Transverse colon (tissue), 4 donors: Measurements from ENCODE around the gene ODAM. TPM values are rescaled to one million over a fixed set of nuclear protein-coding genes. Genes with fewer than 3 reads are reported as not detected.
A peak's percentile ranks its signal among the peaks of the same experiment; 100 is the strongest.
"Not testable (repeated sequence)": the region's sequence is repeated elsewhere in the genome, so short reads cannot be mapped to it uniquely, and the experiment has no call there.

Experiments used
- DNase-seq: peaks from one replicate; pipeline ENCODE4 v3.0.0-alpha.2; 2019
- H3K27ac ChIP-seq, 4 donors: fragments of 200-600 bp; sonication (generic); 2 replicates each; pipeline ENCODE4 v1.5.1; 2016 to 2018; ENCODE audit warnings: inconsistent platforms in 4 of 4
- H3K27me3 ChIP-seq: fragments of 200-600 bp; sonication (generic); 2 replicates; pipeline ENCODE4 v1.5.1; 2017; ENCODE audit warnings: inconsistent platforms
- H3K36me3 ChIP-seq, 4 donors: fragments of 200-600 bp; sonication (generic); 2 replicates each; pipeline ENCODE4 v1.5.1; 2017 to 2019; ENCODE audit warnings: inconsistent platforms in 4 of 4
- H3K4me1 ChIP-seq, 4 donors: fragments of 200-600 bp; sonication (generic); 2 replicates each; pipeline ENCODE4 v1.5.1; 2017 to 2020; ENCODE audit warnings: inconsistent platforms in 4 of 4
- H3K4me3 ChIP-seq, 4 donors: fragments of 200-600 bp; sonication (generic); 1 replicate in 1 of 4; 2 replicates in 3 of 4; pipeline versions ENCODE4 v1.5.1 to v1.6.1; 2017 to 2019; ENCODE audit warnings: inconsistent platforms in 4 of 4
- H3K9me3 ChIP-seq, 2 donors: fragments of 200-600 bp; sonication (generic); 2 replicates each; pipeline ENCODE4 v1.5.1; 2017 to 2019; ENCODE audit warnings: inconsistent platforms in 2 of 2
- CTCF ChIP-seq, 5 experiments: fragments of 200-600 bp in 3 of 5; fragments of 450-650 bp in 2 of 5; sonication (generic) in 3 of 5; IDR thresholded peaks; 1 replicate in 2 of 5; 2 replicates in 3 of 5; pipeline ENCODE4 v1.5.1; 2016 to 2017; ENCODE audit warnings: antibody characterized with exemption in 5 of 5, inconsistent platforms in 3 of 5, mild to moderate bottlenecking in 2 of 5, moderate library complexity in 1 of 5
- EP300 ChIP-seq: sonication (generic); formaldehyde crosslinking; IDR thresholded peaks from one replicate; pipeline ENCODE4 v1.6.1; 2017; ENCODE audit warnings: antibody characterized with exemption, low read depth
- POLR2A ChIP-seq: fragments of 450-650 bp; IDR thresholded peaks from one replicate; pipeline ENCODE4 v1.6.1; 2016; ENCODE audit warnings: antibody characterized with exemption, mild to moderate bottlenecking, moderate library complexity
- POLR2AphosphoS5 ChIP-seq, 3 donors: sonication (generic); formaldehyde crosslinking; IDR thresholded peaks; one replicate each; pipeline ENCODE4 v1.6.1; 2016; ENCODE audit warnings: antibody characterized with exemption in 3 of 3
- WGBS, 2 donors: methylation state at CpG; one replicate each; pipeline ENCODE4 v1.1.5; 2018; ENCODE audit warnings: low coverage in 1 of 2; 5-methylcytosine and 5-hydroxymethylcytosine counted together
- in situ Hi-C, 4 donors: fragments of 200-750 bp; cut with MboI; loops; one replicate each; pipeline versions ENCODE4 v1.15.0 to v1.15.1; 2017; ENCODE audit warnings: low sequenced_read_pairs in 3 of 4, low pct_ligation_motif_present in 1 of 4, low pct_unique_long_range_greater_than_20kb in 1 of 4
- intact Hi-C: fragments of 100-400 bp; cut with DNase I; formaldehyde crosslinking; loops from one replicate; pipeline ENCODE4 v1.15.1; 2023; ENCODE audit warnings: low total_unique reads
- total RNA-seq, 4 donors: library from RNA; depleted of rRNA; stranded (reverse); fragments of >200 nt; gene quantifications; one replicate each; pipeline ENCODE4 v1.1.0, GENCODE V29; 2016

The ODAM gene
- total RNA-seq, 4 donors from 2014 or later: 0.79 to 1.1 TPM; not detected in 2

DNA sequence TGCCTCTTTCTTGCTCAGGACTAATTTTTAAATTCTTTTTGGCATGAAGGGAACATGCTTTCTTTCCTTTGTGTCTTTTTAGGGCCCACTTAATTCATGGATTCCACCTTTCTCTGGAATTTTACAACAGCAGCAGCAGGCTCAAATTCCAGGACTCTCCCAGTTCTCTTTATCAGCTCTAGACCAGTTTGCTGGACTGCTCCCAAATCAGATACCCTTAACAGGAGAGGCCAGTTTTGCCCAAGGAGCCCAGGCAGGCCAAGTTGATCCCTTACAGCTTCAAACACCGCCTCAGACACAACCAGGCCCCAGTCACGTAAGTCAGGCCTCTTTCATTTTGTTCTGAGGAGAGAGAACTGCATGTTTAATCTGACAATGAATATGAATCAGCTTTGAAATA, 2.3 kb downstream of the ODAM start:
- in situ Hi-C loops: loop anchor here in 3 of 4 donors (25.0 kb wide), 2 partner anchors 286 to 511 kb away; no protein-coding TSS in a partner anchor

DNA sequence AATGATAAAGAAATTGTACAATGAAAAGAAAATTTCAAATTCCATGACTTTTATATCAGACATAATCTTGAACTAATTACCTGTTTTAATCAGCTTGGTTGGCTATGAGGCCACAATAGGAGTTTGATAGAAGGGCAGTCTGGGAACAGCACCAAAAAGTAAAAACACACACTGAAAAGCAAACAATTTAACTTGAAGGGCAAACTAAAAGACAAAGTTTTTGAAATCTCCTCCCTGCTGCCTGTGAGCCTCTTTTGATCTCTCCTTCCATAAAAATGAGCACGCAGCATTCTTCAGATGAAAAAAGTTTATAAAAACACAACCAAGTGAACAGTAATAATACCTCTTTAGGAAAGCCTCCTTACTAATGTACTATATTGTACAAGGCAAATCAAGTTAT, 8.1 kb downstream of the ODAM start:
- intact Hi-C loops: no loop called here

More for the DNA sequence above, 2.3 kb downstream of the ODAM start:
- Histone ChIP-seq H3K27ac (no peak overlapping the region), H3K4me1 (no peaks in the 10 kb centered on the region), H3K27me3 (no peaks in the 10 kb centered on the region), H3K36me3 (no peaks in the 10 kb centered on the region), H3K4me3 (no peak overlapping the region), H3K9me3 (no peaks in the 10 kb centered on the region)
- DNase-seq: peak; percentile 27
- 45 to 54% methylated on average over 2 of the region's 2 CpGs for whole genome bisulfite sequencing, 2 donors
- intact Hi-C loops: no loop called here
- no peak for TF ChIP-seq CTCF (IDR thresholded peaks at IDR 0.05)
- TF ChIP-seq POLR2A: no peak
- no peak for TF ChIP-seq EP300
- TF ChIP-seq POLR2AphosphoS5 (IDR thresholded peaks at IDR 0.05): no peak

DNA sequence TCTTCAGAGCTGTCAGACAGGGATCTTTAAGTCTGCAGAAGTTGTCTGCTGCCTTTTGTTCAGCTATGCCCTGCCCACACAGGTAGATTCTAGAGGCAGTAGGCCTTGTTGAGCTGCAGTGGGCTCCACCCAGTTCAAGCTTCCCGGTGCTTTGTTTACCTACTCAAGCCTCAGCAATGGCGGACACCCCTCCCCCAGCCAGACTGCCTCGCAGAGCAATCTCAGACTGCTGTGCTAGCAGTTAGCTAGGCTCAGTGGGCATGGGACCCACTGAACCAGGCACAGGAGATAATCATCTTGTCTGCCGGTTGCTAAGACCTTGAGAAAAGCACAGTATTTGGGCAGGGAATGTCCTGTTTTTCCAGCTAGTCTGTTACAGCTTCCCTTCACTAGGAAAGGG, 17.2 kb downstream of the ODAM start:
- H3K36me3 ChIP-seq, H3K4me1 ChIP-seq, H3K27ac ChIP-seq, H3K4me3 ChIP-seq, DNase-seq, H3K27me3 ChIP-seq, H3K9me3 ChIP-seq, in situ Hi-C loops, intact Hi-C loops: not testable (repeated sequence)
- 66% methylated on average over 4 of the region's 4 CpGs; no CpG with 5 or more reads in 1 of the 2 donors for WGBS, 2 donors

More for the DNA sequence above, 8.1 kb downstream of the ODAM start:
- Histone ChIP-seq H3K27ac (no peak overlapping the region), H3K36me3 (no peaks in the 10 kb centered on the region), H3K27me3 (no peaks in the 10 kb centered on the region), H3K9me3 (no peaks in the 10 kb centered on the region), H3K4me1 (no peaks in the 10 kb centered on the region), H3K4me3 (no peak overlapping the region)
- in situ Hi-C loops: no loop called here
- no peak for TF ChIP-seq POLR2A
- TF ChIP-seq POLR2AphosphoS5 (IDR thresholded peaks at IDR 0.05): no peak
- TF ChIP-seq EP300: no peak
- TF ChIP-seq CTCF (IDR thresholded peaks at IDR 0.05): no peak
- no peak for DNase-seq
- WGBS, 2 donors: 34 to 47% methylated on average over 1 of the region's 1 CpG

- in situ Hi-C loops, H3K27me3 ChIP-seq, H3K36me3 ChIP-seq, H3K27ac ChIP-seq, intact Hi-C loops, H3K9me3 ChIP-seq, DNase-seq, H3K4me1 ChIP-seq, H3K4me3 ChIP-seq: not testable (repeated sequence)
These were observed 20.6 kb downstream of the ODAM start for GRCh38 chr4:70216109-70216508.

- H3K4me3 ChIP-seq, H3K36me3 ChIP-seq, in situ Hi-C loops, DNase-seq, H3K4me1 ChIP-seq, H3K27ac ChIP-seq, H3K9me3 ChIP-seq, intact Hi-C loops, H3K27me3 ChIP-seq: not testable (repeated sequence)
- WGBS, 2 donors: 92% methylated on average over 1 of the region's 1 CpG; no CpG with 5 or more reads in 1 of the 2 donors
These were observed 21.0 kb downstream of the ODAM start for GRCh38 chr4:70216550-70216949.

DNA sequence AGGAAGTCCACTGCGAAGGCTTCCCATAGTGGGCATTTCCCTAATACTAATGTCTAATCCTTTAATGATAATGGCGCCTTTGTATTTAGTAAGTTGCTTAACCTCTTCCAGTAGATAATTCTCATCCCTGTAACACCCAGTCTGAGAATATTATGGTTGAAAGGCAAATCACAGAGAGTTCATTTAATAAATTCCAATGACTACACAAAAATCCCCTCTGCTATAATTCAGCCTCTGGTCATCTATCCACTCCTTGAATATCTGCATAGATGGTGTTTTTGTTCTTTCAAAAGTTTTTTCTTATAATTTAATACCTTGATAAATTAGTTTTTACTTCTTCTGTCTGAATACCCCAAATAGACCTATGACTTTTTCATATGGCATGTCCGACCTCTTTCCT, 25.9 kb downstream of the ODAM start:
- H3K27ac ChIP-seq, H3K4me3 ChIP-seq, H3K9me3 ChIP-seq, H3K4me1 ChIP-seq, DNase-seq, intact Hi-C loops, H3K36me3 ChIP-seq, H3K27me3 ChIP-seq, in situ Hi-C loops: not testable (repeated sequence)
- 88 to 95% methylated on average over 2 to 3 of the region's 3 CpGs for WGBS, 2 donors

DNA sequence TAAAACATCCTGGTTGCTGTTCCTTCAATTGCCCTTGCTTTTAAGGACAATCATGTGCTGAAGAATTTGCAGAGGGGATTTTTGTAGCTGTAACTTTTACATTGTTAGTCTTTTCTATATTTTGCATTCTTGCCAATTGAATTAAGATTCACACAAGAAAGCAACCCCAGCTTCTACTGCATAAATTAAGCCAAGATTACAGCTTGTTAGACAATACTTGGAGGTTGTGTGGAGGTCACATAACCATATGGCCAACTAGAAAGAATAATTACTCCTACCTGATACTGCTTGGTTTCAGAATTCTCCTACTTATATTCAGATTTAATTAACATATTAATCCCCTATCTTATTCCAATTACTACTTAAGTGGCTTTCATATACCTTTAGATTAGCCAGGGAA, 26.3 kb downstream of the ODAM start:
- H3K36me3 ChIP-seq, H3K4me3 ChIP-seq, intact Hi-C loops, DNase-seq, H3K27me3 ChIP-seq, H3K27ac ChIP-seq, H3K4me1 ChIP-seq, in situ Hi-C loops, H3K9me3 ChIP-seq: not testable (repeated sequence)
